Measurements from ENCODE around the gene EDN3.
A peak's percentile ranks its signal among the peaks of the same experiment; 100 is the strongest.
"Not testable (repeated sequence)": the region's sequence is repeated elsewhere in the genome, so short reads cannot be mapped to it uniquely, and the experiment has no call there.

The EDN3 gene

GRCh38 chr20:59335377-59335776, 35.0 kb downstream of the EDN3 start:
- Histone ChIP-seq H4K91ac (ENCODE audit: low read depth, low read length, poor library complexity) (no peak overlapping the region), H3K27me3 (ENCODE audit: control insufficient read depth in 3 of 3, insufficient read depth in 3 of 3, low read depth in 1 of 3, low read length in 3 of 3) (peaks cover 0 to 6% (median 0%) of the 10 kb centered on the region in 3 experiments), H3K79me1 (ENCODE audit: low read depth, low read length) (no peaks in the 10 kb centered on the region), H3K4me3 (ENCODE audit: low read length in 2 of 2) (no peak overlapping the region), H3K4me2 (ENCODE audit: insufficient read depth, low read length, poor library complexity, severe bottlenecking) (no peak overlapping the region), H2BK12ac (ENCODE audit: low read length) (no peak overlapping the region), H2BK120ac (ENCODE audit: low read depth, low read length) (no peak overlapping the region), H2AFZ (ENCODE audit: low read length) (no peak overlapping the region), H2BK15ac (ENCODE audit: low read length) (no peak overlapping the region), H3K23ac (ENCODE audit: low read depth, low read length, poor library complexity) (no peak overlapping the region), H3K9me3 (replicated peaks in 1 of 2; ENCODE audit: control insufficient read depth in 2 of 2, insufficient read depth in 1 of 2, low read depth in 1 of 2, low read length in 2 of 2) (no peaks in the 10 kb centered on the region), H2BK5ac (ENCODE audit: low read length) (no peak overlapping the region), H3K36me3 (replicated peaks in 1 of 2; ENCODE audit: control insufficient read depth in 2 of 2, insufficient read depth in 2 of 2, low read length in 2 of 2) (no peaks in the 10 kb centered on the region), H3K27ac (replicated peaks; ENCODE audit: low read length) (no peak overlapping the region), H3K4me1 (ENCODE audit: control insufficient read depth in 2 of 2, insufficient read depth in 1 of 2, low read depth in 1 of 2, low read length in 2 of 2) (no peaks in the 10 kb centered on the region), H3K14ac (ENCODE audit: low read length) (no peak overlapping the region), H3K9ac (ENCODE audit: low read depth, low read length, poor library complexity) (no peak overlapping the region), H3K18ac (ENCODE audit: low read length) (no peak overlapping the region), H2AK5ac (ENCODE audit: low read depth, low read length) (no peak overlapping the region), H3K4ac (ENCODE audit: low read length) (no peak overlapping the region), H4K8ac (ENCODE audit: low read depth, low read length) (no peak overlapping the region)
- no CpG with 5 or more reads among the region's 4 CpGs for WGBS, 2 donors (ENCODE audit: extremely low coverage in 2 of 2, insufficient read length in 2 of 2, insufficient replicate concordance in 1 of 2)
- no peak for DNase-seq (ENCODE audit: low spot score)

GRCh38 chr20:59336540-59336939, 36.1 kb downstream of the EDN3 start:
- Histone ChIP-seq H3K4ac (ENCODE audit: low read length) (no peak overlapping the region), H3K4me1 (ENCODE audit: control insufficient read depth in 2 of 2, insufficient read depth in 1 of 2, low read depth in 1 of 2, low read length in 2 of 2) (peaks cover 0 to 2% of the 10 kb centered on the region in 2 donors), H4K91ac (ENCODE audit: low read depth, low read length, poor library complexity) (no peak overlapping the region), H3K79me1 (ENCODE audit: low read depth, low read length) (no peaks in the 10 kb centered on the region), H3K9ac (ENCODE audit: low read depth, low read length, poor library complexity) (no peak overlapping the region), H3K9me3 (replicated peaks in 1 of 2; ENCODE audit: control insufficient read depth in 2 of 2, insufficient read depth in 1 of 2, low read depth in 1 of 2, low read length in 2 of 2) (peaks cover 0 to 2% of the 10 kb centered on the region in 2 donors), H2BK120ac (ENCODE audit: low read depth, low read length) (no peak overlapping the region), H2AFZ (ENCODE audit: low read length) (no peak overlapping the region), H2BK12ac (ENCODE audit: low read length) (no peak overlapping the region), H3K4me2 (ENCODE audit: insufficient read depth, low read length, poor library complexity, severe bottlenecking) (no peak overlapping the region), H3K36me3 (replicated peaks in 1 of 2; ENCODE audit: control insufficient read depth in 2 of 2, insufficient read depth in 2 of 2, low read length in 2 of 2) (peaks cover 0 to 2% of the 10 kb centered on the region in 2 donors), H3K14ac (ENCODE audit: low read length) (no peak overlapping the region), H4K8ac (ENCODE audit: low read depth, low read length) (no peak overlapping the region), H3K23ac (ENCODE audit: low read depth, low read length, poor library complexity) (no peak overlapping the region), H2BK5ac (ENCODE audit: low read length) (no peak overlapping the region), H3K18ac (ENCODE audit: low read length) (no peak overlapping the region), H3K4me3 (ENCODE audit: low read length in 2 of 2) (no peak overlapping the region), H3K27me3 (ENCODE audit: control insufficient read depth in 3 of 3, insufficient read depth in 3 of 3, low read depth in 1 of 3, low read length in 3 of 3) (peaks cover 0 to 4% (median 0%) of the 10 kb centered on the region in 3 experiments), H2AK5ac (ENCODE audit: low read depth, low read length) (no peak overlapping the region), H3K27ac (replicated peaks; ENCODE audit: low read length) (no peak overlapping the region), H2BK15ac (ENCODE audit: low read length) (no peak overlapping the region)
- DNase-seq (ENCODE audit: low spot score) = no peak
- no CpG with 5 or more reads among the region's 5 CpGs for WGBS, 2 donors (ENCODE audit: extremely low coverage in 2 of 2, insufficient read length in 2 of 2, insufficient replicate concordance in 1 of 2)

GRCh38 chr20:59338444-59338843, 38.0 kb downstream of the EDN3 start:
- H3K4me2 ChIP-seq (ENCODE audit: insufficient read depth, low read length, poor library complexity, severe bottlenecking); H2BK12ac ChIP-seq (ENCODE audit: low read length); DNase-seq (ENCODE audit: low spot score); H4K8ac ChIP-seq (ENCODE audit: low read depth, low read length); H3K18ac ChIP-seq (ENCODE audit: low read length); H2BK15ac ChIP-seq (ENCODE audit: low read length); H2BK5ac ChIP-seq (ENCODE audit: low read length); H3K4ac ChIP-seq (ENCODE audit: low read length); H3K27me3 ChIP-seq (ENCODE audit: control insufficient read depth in 3 of 3, insufficient read depth in 3 of 3, low read depth in 1 of 3, low read length in 3 of 3); H3K4me3 ChIP-seq (ENCODE audit: low read length in 2 of 2); H3K14ac ChIP-seq (ENCODE audit: low read length); H3K36me3 ChIP-seq (replicated peaks in 1 of 2; ENCODE audit: control insufficient read depth in 2 of 2, insufficient read depth in 2 of 2, low read length in 2 of 2); H3K9ac ChIP-seq (ENCODE audit: low read depth, low read length, poor library complexity); H3K79me1 ChIP-seq (ENCODE audit: low read depth, low read length); H3K4me1 ChIP-seq (ENCODE audit: control insufficient read depth in 2 of 2, insufficient read depth in 1 of 2, low read depth in 1 of 2, low read length in 2 of 2); H2AFZ ChIP-seq (ENCODE audit: low read length); H3K23ac ChIP-seq (ENCODE audit: low read depth, low read length, poor library complexity); H3K9me3 ChIP-seq (replicated peaks in 1 of 2; ENCODE audit: control insufficient read depth in 2 of 2, insufficient read depth in 1 of 2, low read depth in 1 of 2, low read length in 2 of 2); H4K91ac ChIP-seq (ENCODE audit: low read depth, low read length, poor library complexity); H3K27ac ChIP-seq (replicated peaks; ENCODE audit: low read length); H2AK5ac ChIP-seq (ENCODE audit: low read depth, low read length); H2BK120ac ChIP-seq (ENCODE audit: low read depth, low read length): not testable (repeated sequence)
- WGBS, 2 donors (ENCODE audit: extremely low coverage in 2 of 2, insufficient read length in 2 of 2, insufficient replicate concordance in 1 of 2) = no CpG with 5 or more reads among the region's 8 CpGs

- Histone ChIP-seq H3K79me1 (ENCODE audit: low read depth, low read length) (no peaks in the 10 kb centered on the region), H2BK5ac (ENCODE audit: low read length) (no peak overlapping the region), H3K36me3 (replicated peaks in 1 of 2; ENCODE audit: control insufficient read depth in 2 of 2, insufficient read depth in 2 of 2, low read length in 2 of 2) (peaks cover 0 to 2% of the 10 kb centered on the region in 2 donors), H2AK5ac (ENCODE audit: low read depth, low read length) (no peak overlapping the region), H2BK15ac (ENCODE audit: low read length) (no peak overlapping the region), H3K4me1 (ENCODE audit: control insufficient read depth in 2 of 2, insufficient read depth in 1 of 2, low read depth in 1 of 2, low read length in 2 of 2) (peaks cover 0 to 5% of the 10 kb centered on the region in 2 donors), H3K9ac (ENCODE audit: low read depth, low read length, poor library complexity) (no peak overlapping the region), H2BK12ac (ENCODE audit: low read length) (no peak overlapping the region), H4K91ac (ENCODE audit: low read depth, low read length, poor library complexity) (no peak overlapping the region), H3K9me3 (replicated peaks in 1 of 2; ENCODE audit: control insufficient read depth in 2 of 2, insufficient read depth in 1 of 2, low read depth in 1 of 2, low read length in 2 of 2) (peaks cover 0 to 3% of the 10 kb centered on the region in 2 donors), H3K18ac (ENCODE audit: low read length) (peak overlapping the region; percentile 34), H2BK120ac (ENCODE audit: low read depth, low read length) (no peak overlapping the region), H3K27ac (replicated peaks; ENCODE audit: low read length) (no peak overlapping the region), H2AFZ (ENCODE audit: low read length) (no peak overlapping the region), H3K4ac (ENCODE audit: low read length) (no peak overlapping the region), H4K8ac (ENCODE audit: low read depth, low read length) (no peak overlapping the region), H3K23ac (ENCODE audit: low read depth, low read length, poor library complexity) (no peak overlapping the region), H3K14ac (ENCODE audit: low read length) (no peak overlapping the region), H3K27me3 (ENCODE audit: control insufficient read depth in 3 of 3, insufficient read depth in 3 of 3, low read depth in 1 of 3, low read length in 3 of 3) (no peaks in the 10 kb centered on the region), H3K4me2 (ENCODE audit: insufficient read depth, low read length, poor library complexity, severe bottlenecking) (no peak overlapping the region), H3K4me3 (ENCODE audit: low read length in 2 of 2) (no peak overlapping the region)
- DNase-seq (ENCODE audit: low spot score) = no peak
- WGBS, 2 donors (ENCODE audit: extremely low coverage in 2 of 2, insufficient read length in 2 of 2, insufficient replicate concordance in 1 of 2) = no CpG with 5 or more reads among the region's 12 CpGs
These were observed 39.9 kb downstream of the EDN3 start for GRCh38 chr20:59340201-59340885.
